ENCODE data around the gene BCL2.

BCL2 gene

DNA sequence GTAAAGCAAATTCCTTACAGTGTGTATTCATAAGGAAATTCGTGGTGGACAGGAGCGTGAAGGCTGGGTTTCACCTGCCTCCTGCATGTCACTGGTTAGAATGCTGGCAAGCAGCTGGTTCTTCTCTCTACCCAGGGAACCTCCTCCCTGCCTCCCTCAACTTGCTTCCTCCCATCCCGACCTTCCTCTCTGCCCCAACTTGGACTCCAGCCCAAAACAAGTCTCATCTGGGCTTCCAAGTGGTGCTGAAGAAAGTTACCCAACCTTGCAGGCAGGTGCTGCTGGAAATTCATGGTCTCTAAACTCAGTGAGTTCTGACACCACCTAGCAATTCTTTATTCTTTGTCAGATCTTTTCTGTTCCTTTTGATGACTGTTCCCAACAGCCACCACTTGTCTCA is 184.5 kb downstream of the BCL2 start:
- DNase-seq, result no peak

DNA sequence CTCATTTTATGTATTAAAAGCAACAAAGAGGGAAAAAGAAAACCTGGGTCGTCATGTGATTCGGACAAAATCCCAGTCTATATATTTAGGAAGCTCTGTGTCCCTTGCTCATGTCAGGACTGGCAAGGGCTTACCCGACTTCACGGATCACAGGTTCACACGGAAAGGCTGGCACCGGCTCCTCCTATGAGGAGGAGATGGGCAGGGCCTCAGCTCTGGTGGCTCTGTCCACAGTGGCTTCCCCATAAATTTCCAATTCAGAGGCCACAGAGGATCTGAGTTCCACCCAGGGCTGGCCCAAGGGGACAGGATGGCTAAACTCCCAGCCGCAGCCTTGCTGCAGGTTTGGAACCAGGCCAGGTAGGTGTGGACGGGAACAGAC is 186.8 kb downstream of the BCL2 start:
- DNase-seq, result no peak

DNA sequence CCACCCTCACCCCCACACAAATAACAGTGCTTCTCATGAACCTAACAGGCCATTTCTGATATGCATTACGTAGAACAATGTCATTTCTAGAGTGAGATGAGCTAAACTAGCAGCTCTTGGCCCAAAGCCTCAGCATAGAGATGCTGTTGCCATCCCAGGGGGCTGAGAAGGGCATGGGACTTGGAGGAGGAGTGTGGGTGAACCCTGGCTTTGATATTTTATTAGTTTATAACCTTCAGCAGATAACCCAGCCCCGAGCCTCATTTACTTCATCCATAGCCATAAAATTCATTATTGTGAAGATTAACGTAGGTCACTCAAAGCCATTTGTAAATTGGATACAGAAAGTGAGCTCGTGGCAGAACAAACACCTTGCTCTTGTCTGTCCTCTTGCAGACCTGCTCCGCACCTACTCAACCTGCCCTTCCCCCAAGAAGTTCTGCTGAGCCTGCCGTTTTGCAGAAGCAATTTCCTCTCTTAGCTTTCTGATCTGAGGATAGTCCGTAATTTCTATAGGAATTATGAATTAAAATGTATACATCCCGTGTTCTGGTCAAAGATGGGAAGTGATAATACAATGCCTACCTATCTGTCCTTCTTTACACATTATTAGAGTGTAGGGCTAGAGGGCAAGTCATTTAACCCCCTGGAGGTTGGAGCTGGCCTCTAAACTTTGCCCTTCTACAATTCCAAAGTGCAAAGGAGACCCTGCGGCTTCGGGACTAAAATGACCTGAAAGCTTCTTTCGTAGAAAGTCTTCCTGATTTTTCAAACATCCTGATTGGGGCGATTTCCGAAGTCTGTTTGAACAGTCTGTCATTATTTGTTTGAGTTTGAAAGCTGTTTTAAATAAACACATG is 187.4 kb downstream of the BCL2 start:
- DNase-seq, result no peak

DNA sequence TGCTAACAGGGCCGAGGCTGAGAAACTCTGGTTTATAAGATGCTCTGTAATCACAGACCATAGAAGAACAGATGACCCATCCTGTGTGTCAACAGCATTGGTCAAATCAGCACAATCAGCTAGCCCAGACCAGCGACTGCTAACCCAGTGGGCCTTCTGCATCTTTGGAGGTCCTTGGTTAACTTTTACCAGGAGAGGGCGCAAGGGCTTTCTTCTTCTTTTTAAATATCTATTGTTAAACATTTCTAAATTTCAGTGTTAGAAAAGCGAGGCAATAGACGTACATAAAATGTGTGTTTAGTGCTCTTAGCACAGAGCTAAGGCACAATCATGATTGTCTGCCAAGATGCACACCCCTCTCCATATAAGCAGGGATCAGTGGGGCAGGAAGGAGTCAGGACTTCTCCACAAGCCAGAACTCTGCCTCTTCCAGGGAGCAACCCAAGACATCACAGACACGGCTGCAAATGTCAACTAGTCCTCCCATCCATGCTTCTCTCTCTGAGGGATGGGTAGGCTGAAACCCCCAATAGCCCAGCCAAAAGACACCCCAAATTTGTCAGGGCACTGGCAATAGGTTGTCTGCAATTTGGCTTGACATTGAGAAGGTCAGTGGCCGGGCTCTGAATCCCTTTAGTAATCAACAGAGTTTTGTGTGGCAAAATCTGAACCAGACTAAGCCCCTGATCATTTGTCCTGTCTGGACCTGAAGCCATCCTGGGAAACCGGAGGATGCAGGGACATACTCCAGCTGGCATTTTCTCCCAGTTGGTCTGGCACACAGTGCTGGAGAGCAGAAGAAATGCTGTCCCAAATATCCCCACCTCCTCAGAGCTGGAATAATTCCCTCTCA is 188.2 kb downstream of the BCL2 start:
- peak; percentile 59 for DNase-seq

DNA sequence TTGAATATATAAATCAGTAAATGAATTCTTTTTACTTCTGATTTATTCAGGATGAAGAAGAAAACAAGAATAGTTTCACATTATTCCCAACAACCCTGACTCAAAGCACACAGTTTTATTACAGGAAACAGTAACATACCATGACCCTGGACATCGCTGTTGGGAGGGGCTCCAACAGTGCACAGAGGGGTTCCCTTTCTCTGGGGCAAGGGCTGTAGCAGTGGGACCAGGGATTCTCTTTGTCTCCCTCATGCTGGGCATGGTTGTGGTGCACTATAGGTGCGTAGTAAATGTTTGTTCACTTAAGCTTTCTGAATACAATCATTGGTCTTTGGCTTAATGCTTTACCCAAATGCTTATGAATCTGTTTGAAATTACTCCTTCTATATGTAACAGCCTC is 189.4 kb downstream of the BCL2 start:
- DNase-seq, result no peak

DNA sequence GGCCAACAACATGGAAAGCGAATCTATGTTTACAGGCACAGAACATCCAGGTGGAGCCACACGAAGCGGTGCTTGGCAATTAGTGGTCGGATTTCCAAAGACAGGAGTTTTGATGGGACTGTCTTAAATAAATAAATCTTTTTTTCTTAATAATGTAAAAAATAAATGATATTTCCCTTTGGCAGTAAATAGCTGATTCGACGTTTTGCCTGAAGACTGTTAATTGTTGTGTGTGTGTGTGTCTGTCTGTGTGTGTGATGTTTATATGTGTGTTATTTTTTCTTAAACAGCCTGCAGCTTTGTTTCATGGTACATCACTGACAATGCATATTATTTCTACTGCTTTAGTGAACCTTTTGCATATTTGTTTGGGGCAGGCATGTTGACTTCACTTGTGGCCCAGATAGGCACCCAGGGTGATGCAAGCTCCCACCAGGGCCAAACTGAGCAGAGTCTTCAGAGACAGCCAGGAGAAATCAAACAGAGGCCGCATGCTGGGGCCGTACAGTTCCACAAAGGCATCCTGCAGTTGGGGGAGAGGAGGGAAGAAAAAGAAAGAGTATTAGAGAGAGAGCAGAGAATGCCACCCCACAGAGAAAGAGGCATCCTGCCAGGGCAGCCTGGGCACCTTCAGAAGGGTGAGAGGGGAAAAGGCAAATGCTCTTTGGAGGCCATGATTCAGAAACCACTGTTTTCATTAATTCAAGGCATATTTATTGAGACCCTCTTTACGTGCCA is 191.2 kb downstream of the BCL2 start:
- DNase-seq, result no peak

DNA sequence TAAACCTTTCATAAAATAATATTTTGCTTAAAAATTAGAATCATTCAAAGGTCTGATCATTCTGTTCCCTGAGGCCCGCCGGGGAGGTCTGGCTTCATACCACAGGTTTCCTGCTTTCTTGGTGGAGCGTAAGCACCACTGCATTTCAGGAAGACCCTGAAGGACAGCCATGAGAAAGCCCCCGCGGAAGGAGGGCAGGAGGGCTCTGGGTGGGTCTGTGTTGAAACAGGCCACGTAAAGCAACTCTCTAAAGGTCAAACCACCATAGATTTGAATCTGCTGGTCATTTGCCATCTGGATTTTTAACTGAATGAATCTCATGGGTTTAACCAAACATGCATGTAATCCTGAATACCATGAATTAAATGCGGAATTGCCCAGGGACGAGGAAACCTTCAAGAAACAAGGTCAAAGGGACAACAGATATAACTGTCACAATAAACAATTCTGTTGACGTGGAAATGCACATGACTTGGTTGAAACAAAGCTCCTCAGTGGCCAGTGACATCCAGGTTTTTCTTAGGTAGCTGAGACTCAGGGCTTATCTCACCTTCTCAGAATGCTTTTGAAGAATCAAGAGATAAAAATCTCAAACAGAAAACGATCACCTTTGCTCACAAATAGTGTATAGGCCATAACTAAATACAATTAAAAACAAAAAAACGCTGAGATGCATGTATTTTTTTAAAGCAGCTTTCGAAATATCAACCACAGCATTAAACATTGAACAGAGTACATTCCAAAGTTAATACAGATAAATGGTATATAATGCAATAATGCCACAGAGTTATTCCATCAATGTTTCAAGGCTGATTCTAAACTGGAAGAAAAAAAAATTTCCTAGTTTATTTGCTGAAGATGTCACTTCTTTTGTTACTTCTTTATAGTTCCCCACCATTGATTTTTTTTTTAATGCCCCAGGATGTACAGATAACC is 193.2 kb downstream of the BCL2 start:
- no peak for DNase-seq

DNA sequence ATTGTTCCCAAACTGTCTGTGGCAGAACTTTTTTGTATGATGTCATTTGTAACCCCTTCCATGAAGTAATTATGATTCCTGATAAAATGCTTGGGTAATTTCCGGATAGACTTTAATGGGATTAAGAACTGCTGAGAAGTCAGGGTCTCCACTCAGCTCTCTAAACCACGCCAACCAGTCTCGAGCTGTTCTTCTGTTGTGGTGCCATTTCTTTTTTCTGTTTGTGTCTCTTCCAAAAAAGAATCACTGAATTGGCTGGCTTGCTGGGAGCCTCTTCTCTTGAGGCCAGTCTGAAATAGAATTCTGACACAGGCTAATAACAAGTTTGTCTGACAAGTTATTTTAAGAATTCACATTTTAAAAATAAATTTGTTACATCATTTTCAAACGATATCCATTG is 198.9 kb downstream of the BCL2 start:
- no peak for DNase-seq

DNA sequence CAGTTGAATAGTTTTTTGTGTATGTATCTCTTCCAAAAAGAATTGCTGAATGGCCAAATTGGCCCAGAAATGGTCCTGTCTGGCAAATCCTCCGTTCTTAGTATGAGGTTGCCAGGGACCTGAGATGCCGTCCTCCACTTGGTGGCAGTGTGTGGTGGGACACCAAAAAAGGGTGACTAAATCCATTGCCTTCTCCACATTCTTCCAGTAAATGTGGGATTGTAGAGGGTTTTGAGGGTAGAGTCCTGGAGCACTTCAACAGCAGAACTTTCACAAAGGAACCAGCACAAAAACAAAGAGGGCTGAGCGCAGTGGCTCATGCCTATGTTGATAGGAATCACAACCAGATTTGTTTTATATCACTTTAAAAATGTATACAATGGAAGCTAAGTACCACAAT is 199.9 kb downstream of the BCL2 start:
- peak; percentile 30 for DNase-seq

DNA sequence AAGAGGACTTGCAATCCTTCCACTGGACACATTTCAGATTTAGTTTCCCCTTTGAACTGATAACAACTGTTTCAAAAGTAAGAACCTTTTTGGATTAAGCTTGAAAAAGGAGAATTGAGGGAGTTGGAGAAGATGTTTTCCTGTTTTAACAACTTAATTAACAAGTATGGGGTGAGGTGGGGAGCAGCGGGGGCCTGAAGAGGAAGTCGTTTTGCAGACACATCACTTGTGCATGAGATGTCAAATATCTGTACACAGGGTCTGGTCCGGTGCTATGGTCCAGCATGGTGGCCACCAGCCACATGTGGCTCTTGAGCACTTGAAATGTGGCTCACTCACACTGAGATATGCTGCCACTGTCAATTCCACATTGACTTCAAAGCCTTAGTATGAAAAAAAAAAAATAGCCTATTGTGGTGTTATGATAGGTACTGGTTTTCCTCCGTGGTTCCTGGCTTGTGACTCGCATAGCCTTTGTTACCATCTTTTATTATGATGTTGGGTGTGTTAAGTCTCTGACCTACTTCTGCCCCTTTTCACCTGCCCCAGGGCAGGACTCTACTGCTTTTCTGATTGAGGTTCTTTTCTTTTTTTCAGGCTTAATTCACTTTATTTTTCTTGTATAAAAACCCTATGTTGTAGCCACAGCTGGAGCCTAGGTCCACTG is 205.5 kb downstream of the BCL2 start:
- DNase-seq, result no peak

DNA sequence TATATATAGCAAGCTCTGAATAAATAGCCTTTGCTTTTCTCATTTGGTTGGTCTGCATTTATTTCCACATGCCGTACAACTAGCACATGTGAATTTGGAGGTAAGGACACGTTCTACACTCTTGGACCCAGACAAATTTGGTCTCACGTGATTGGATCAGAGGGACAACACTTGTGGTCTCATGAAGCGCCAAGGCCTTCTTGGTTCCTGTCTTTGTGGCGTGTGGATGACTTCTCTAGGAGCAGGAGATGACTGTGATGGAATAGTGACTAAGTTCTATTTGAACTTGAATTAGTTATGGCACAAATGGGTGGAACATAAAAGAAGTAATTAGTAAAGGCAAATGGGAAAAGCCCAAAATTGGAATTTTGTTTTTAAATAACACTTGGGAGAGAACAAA is 206.9 kb downstream of the BCL2 start:
- DNase-seq, result no peak

DNA sequence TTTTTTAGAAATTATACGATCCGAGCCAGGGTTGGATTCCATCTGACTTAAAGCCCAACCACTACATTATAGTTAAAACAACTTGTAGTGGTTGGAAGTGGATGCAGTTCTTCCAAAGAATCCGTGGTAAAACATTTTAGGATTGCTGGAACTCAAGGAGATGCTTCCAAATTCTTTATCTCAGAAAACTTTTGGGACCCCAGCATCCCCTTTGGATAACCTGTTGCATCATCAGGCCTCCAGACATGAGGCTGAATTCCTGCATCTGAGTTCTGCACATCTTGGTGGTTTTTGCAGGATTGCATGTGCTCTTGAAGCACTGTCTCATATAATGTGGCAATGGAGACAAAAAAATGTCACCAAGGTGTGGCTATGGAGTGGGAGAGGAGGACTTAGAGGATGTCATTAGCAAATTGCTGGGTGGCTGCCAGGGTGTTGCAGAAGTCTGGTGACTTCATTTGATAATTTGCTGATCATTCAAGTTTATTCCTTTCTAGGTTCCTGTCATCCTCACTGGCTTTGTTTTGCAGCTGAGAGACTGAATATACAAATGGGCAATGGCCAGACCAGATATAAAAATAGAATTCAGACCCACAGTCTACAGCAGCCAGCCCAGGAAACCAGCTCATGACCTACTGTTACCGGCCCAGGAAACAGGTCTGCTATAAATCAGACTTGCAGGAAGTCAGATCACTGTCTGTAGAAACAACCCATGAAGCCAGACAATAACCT is 207.7 kb downstream of the BCL2 start:
- DNase-seq, result no peak

DNA sequence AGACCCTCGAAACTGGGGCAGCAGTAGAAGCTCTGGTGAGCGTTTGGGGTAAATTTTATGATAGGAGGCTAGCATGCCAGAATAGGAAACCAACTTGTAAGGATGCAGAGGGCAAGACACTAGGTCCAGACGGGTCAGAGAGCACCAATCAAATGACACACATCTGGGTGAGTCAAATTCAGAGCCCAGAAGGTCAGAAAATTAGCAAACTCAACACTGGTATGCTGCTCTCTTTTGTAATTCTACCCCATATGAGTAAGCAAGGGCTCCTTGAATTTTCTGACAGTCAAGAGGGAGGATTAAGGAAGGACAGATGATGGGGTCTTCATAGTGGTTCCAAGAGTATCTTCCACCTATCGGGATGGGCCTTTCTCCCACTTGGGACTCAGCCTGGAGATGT is 209.8 kb downstream of the BCL2 start:
- no peak for DNase-seq

DNA sequence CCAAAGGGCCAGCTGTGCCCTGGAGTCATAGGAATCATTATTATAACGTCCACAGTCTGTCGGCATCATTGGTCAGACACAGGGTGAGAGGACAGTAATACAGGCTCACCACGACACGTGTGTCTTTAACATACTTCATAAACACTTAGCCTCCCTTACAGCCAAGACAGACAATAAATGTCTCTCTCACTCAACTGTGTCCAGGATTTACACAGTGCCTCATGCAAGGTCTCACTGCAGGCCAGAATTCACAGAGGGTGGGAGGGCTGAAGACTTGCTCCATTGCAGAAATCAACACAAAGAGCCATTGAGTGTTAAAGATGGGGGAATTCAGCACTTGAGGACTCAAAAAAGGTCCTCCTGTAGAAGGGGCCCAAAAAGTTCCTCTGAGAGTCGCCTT is 210.5 kb downstream of the BCL2 start:
- DNase-seq, result no peak

DNA sequence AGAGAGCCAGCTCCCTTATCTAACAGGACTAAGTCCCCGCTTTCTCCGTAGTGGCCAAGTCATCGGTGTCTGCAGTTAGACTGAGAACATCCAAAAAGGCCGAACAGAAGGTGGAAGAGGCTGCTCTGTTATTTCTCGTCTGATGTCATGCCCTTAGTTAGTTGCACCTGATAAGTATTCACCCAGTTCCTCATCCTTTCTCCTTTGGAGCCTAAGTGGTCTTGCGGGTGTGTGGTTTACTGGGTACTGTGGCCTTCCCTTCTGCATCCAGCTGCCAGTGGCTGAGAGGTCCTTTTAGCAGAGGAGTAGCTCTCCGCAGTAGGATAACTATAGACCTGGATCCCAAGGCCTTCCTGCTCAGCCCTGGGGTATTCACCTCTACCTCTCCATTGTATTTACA is 211.6 kb downstream of the BCL2 start:
- DNase-seq, result no peak

DNA sequence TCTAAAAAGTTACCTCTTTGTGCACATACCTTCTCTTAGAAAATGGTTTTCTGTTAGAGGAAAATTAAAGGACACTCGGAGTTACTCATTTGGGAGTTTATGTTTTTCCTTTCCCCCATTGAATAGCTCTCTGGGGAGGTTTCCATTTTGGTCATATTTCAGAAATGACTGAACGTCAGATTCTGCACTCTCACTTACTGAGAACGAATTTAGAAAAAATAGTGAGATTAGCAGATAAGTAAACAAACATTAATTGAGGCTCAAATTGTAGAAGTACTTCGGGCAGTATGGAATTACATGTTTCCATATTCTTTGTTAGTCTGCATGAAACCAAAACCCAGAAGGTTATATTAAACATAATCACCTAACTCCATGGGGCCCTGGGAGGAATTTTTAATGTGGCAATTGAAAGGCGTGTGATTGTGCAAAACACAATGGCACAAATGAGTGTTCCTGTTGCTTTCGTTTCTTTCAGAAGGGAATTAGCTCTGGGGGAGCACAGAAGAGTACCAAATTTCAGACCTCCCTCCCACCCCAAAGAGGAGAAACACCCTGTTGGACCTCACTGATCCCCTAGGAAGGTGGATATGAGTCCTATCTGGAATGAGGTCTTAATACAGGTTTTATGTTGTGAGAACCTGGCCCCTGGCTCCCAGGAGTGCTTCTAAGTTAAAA is 212.3 kb downstream of the BCL2 start:
- no peak for DNase-seq

DNA sequence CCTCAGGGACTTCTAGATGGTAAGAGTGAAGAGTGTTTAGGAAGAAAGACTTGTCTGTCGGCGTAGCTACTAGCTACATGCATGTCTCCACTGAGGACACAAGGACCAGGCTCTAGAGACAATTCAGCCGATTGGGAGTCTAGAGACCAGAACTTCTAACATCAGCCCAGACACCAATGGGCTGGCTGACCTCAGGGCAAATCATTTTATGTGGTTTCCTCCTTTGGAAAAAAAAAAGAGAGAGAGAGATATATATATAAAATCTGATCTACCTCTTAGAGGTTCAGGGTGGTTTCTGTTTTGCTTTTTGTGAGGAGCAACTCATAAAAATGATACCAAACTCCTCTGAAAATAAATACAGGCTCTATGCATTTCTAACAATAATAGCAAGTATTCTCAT is 212.8 kb downstream of the BCL2 start:
- DNase-seq, result no peak

DNA sequence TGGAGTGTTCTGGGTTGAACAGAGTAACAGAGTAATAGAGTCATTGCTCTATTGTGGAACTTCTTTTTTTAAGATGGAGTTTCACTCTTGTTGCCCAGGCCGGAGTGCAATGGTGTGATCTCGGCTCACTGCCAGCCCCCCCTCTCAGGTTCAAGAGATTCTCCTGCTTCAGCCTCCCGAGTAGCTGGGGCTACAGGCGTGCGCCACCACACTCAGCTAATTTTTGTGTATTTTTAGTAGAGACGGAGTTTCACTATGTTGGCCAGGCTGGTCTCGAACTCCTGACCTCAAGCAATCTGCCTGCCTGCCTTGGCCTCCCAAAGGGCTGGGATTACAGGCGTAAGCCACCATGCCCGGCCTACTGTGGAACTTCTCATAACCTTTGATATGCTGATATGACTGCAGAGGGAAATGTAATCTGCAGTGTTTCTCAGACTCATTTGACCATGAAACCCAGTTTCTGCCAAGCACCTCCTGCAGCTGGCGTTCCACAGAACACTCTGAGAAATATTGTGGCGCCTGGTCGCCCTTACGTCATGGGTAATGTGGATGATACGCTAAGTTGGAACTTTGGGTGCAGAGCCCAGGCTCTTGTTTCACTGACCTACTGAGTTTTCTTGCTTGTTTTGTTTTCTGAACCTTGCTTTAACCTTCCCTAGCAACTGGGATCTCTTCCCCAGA is 213.8 kb downstream of the BCL2 start:
- DNase-seq, result no peak

DNA sequence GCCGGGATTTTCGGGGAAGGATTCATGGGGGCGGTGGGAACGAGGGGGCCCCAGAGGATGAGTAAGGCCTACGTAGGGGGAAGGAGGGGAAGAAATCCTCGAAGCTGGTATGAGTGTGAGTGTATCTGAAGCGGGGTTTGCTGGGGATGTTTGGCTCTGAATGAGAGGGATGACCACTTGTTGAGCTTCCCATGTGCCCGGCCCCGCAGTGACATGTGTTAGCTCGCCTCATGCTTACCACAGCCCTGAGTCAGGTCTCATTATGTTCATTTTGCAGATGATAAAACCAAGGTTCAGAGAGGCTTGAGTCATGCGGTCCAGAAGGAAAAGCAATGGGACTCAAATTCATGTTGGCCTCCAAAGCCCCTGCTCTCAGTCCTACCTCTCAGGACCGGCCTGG is 214.7 kb downstream of the BCL2 start:
- no peak for DNase-seq
